Measurements from ENCODE around the gene SNX21.

DNA sequence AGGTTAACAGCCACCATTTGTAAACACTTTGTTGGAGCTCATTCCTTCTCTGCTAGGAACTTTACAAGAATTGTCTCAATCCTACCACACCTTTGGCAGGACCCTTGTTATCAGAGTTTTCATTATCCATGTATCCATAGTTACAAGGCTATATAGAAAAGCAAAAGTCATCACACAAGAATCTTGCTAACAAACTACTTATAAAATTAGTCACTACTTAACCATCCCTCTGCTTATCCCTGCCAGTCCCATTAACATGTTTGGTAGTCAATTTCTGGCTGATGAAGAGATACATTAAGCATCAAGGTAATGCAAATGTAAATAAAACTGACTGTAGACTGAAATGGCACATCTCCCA, 34.2 kb downstream of the SNX21 start:
- TF ChIP-seq, protein P1, sequence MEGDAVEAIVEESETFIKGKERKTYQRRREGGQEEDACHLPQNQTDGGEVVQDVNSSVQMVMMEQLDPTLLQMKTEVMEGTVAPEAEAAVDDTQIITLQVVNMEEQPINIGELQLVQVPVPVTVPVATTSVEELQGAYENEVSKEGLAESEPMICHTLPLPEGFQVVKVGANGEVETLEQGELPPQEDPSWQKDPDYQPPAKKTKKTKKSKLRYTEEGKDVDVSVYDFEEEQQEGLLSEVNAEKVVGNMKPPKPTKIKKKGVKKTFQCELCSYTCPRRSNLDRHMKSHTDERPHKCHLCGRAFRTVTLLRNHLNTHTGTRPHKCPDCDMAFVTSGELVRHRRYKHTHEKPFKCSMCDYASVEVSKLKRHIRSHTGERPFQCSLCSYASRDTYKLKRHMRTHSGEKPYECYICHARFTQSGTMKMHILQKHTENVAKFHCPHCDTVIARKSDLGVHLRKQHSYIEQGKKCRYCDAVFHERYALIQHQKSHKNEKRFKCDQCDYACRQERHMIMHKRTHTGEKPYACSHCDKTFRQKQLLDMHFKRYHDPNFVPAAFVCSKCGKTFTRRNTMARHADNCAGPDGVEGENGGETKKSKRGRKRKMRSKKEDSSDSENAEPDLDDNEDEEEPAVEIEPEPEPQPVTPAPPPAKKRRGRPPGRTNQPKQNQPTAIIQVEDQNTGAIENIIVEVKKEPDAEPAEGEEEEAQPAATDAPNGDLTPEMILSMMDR (IDR thresholded peaks at IDR 0.05): no peak
- no peak for TF ChIP-seq POLR2A (IDR thresholded peaks at IDR 0.05)
